PC-3 (cell line): Measurements from ENCODE around the gene FOXQ1. TPM values are rescaled to one million over a fixed set of nuclear protein-coding genes. Genes with fewer than 3 reads are reported as not detected.

Experiments used
- ATAC-seq: fragments of 200-7000 bp; cut with Tn5 transposase; 2 replicates; pipeline ENCODE4 v1.9.1; 2020; ENCODE audit warnings: mild to moderate bottlenecking, moderate library complexity
- BruUV-seq: library from RNA; stranded (reverse); fragments of 400-500 nt; replicated peaks from 2 replicates; lab custom pipeline; 2021; lab: Mats Ljungman, UMichigan
- CTCF ChIA-PET: fragments of 300-600 bp; sonication (Branson Sonifier 250); formaldehyde crosslinking; loops from one replicate; lab custom pipeline; 2022; ENCODE audit warnings: antibody characterized with exemption; lab: Charles Lee
- POLR2A ChIA-PET: fragments of 300-600 bp; sonication (Branson Sonifier 250); formaldehyde crosslinking; loops from one replicate; lab custom pipeline; 2022; ENCODE audit warnings: antibody characterized with exemption; ENCODE audit not compliant: unreplicated experiment; lab: Charles Lee
- DNase-seq: peaks from one replicate; pipeline ENCODE4 v3.0.0-alpha.2; 2015
- H2AFZ ChIP-seq: fragments of 300-600 bp; sonication (generic); 2 replicates; pipeline ENCODE4 v1.6.0; 2016; ENCODE audit warnings: antibody characterized with exemption, low read length
- H3F3A ChIP-seq: fragments of 300-600 bp; sonication (generic); one replicate; pipeline ENCODE4 v1.6.0; 2017; ENCODE audit warnings: antibody characterized with exemption, low read length, control low read depth, mild to moderate bottlenecking; ENCODE audit not compliant: unreplicated experiment
- H3K27ac ChIP-seq: fragments of 300-600 bp; sonication (generic); 2 replicates; pipeline ENCODE4 v1.5.1; 2016; ENCODE audit warnings: mild to moderate bottlenecking, low read length
- H3K27me3 ChIP-seq: fragments of 300-600 bp; sonication (generic); 2 replicates; pipeline ENCODE4 v1.6.1; 2016; ENCODE audit warnings: low read length, mixed read lengths
- H3K36me3 ChIP-seq: fragments of 300-600 bp; sonication (generic); 2 replicates; pipeline ENCODE4 v1.6.1; 2016; ENCODE audit warnings: low read depth, mixed run types, low read length, mixed read lengths
- H3K4me1 ChIP-seq: fragments of 300-600 bp; sonication (generic); 2 replicates; pipeline ENCODE4 v1.5.1; 2016; ENCODE audit warnings: low read length; ENCODE audit not compliant: insufficient read depth
- H3K4me2 ChIP-seq: fragments of 300-600 bp; sonication (generic); 2 replicates; pipeline ENCODE4 v1.6.0; 2016; ENCODE audit warnings: low read length
- H3K4me3 ChIP-seq: fragments of 300-600 bp; sonication (generic); 2 replicates; pipeline ENCODE4 v1.5.1; 2016; ENCODE audit warnings: mild to moderate bottlenecking, low read length, mixed read lengths
- H3K79me2 ChIP-seq: fragments of 300-600 bp; sonication (generic); 2 replicates; pipeline ENCODE4 v1.6.1; 2017; ENCODE audit warnings: low read length, mixed read lengths
- H3K9ac ChIP-seq: fragments of 300-600 bp; sonication (generic); 2 replicates; pipeline ENCODE4 v1.6.0; 2016; ENCODE audit warnings: mild to moderate bottlenecking, low read length
- H3K9me2 ChIP-seq: fragments of 300-600 bp; sonication (generic); replicated peaks from 2 replicates; pipeline ENCODE4 v1.6.1; 2016; ENCODE audit warnings: mixed run types, low read length, mixed read lengths
- H3K9me3 ChIP-seq: fragments of 300-600 bp; sonication (generic); 2 replicates; pipeline ENCODE4 v1.6.1; 2016; ENCODE audit warnings: low read length, mixed read lengths
- H4K20me1 ChIP-seq: fragments of 300-600 bp; sonication (generic); 2 replicates; pipeline ENCODE4 v1.6.1; 2016; ENCODE audit warnings: low read length, mixed read lengths
- CTCF ChIP-seq: fragments of 300-600 bp; sonication (generic); conservative IDR thresholded peaks from 2 replicates; pipeline ENCODE4 v1.5.1; 2017; ENCODE audit warnings: antibody characterized with exemption, low read depth, mild to moderate bottlenecking, low read length
- EZH2 ChIP-seq: fragments of 300-600 bp; sonication (generic); IDR thresholded peaks from one replicate; pipeline ENCODE4 v1.6.1; 2017; ENCODE audit warnings: antibody characterized with exemption, mild to moderate bottlenecking, low read length; ENCODE audit not compliant: unreplicated experiment
- EZH2phosphoT487 ChIP-seq: fragments of 300-600 bp; sonication (generic); IDR thresholded peaks from 2 replicates; pipeline ENCODE4 v1.6.1; 2018; ENCODE audit warnings: mild to moderate bottlenecking, antibody characterized with exemption, low read length, borderline replicate concordance
- intact Hi-C: fragments of 100-400 bp; cut with micrococcal nuclease; formaldehyde crosslinking; loops from 2 replicates; pipeline ENCODE4 v1.9.0; 2023
- total RNA-seq: library from RNA; depleted of rRNA; stranded (reverse); fragments of >200 nt; gene quantifications from 2 replicates; pipeline ENCODE4 v1.2.3, GENCODE V29; 2014

Gene FOXQ1
- total RNA-seq, 1 experiment from 2014 or later = 7.5 TPM

DNA sequence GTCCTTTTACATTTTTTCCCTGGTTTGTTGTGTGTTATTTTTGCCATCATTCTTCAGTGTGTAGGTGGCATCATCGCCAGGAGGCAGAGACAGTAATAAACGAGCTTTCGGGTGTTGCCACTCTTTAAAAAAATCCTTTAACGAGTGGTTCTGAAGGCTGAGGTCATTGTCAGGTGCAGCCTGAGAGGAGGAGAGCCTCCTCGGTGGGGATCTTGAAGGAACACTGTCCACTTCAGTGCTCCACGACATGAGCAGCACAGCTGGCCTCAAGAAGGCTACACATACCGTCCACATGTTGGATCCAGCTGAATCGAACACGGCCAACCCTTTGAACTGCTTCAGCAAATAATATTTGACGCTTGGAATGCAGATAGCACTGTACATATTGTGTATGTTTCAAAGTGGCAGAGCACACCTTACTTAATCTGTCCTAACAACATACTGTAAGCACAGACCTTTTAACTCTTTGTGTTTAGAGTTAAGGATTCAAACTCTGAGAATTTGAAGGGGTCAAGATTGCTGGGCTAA lies 48.0 kb upstream of the FOXQ1 start:
- no peaks in the 10 kb centered on the region for H3K27me3 ChIP-seq
- no peaks in the 10 kb centered on the region for H4K20me1 ChIP-seq
- TF ChIP-seq EZH2phosphoT487 (no peak), CTCF (no peak), EZH2 (no peak)
- H3K9ac ChIP-seq = no peak overlapping the region
- POLR2A ChIA-PET = no interaction called here
- H3K4me1 ChIP-seq = peaks cover 13% of the 10 kb centered on the region
- no peaks in the 10 kb centered on the region for H3K79me2 ChIP-seq
- H3K36me3 ChIP-seq = no peaks in the 10 kb centered on the region
- H3K4me3 ChIP-seq = no peak overlapping the region
- 0 out of 2 replicates have a peak, but pooled peaks cover 6% of the 10 kb centered on the region for H3K9me2 ChIP-seq
- H3F3A ChIP-seq = no peaks in the 10 kb centered on the region
- H3K9me3 ChIP-seq = no peaks in the 10 kb centered on the region
- H3K4me2 ChIP-seq = no peak overlapping the region
- intact Hi-C loops = no loop called here
- H2AFZ ChIP-seq = no peak overlapping the region
- no peak overlapping the region for H3K27ac ChIP-seq
- ATAC-seq (no peak), DNase-seq (no peak)
- CTCF ChIA-PET = no interaction called here
- no TSS peak for BruUV-seq

- no peaks in the 10 kb centered on the region for H3K79me2 ChIP-seq
- no peak overlapping the region for H3K4me2 ChIP-seq
- no peaks in the 10 kb centered on the region for H4K20me1 ChIP-seq
- H3K27ac ChIP-seq = no peak overlapping the region
- ATAC-seq (no peak), DNase-seq (no peak)
- BruUV-seq = no TSS peak
- H3F3A ChIP-seq = no peaks in the 10 kb centered on the region
- H3K9me3 ChIP-seq = no peaks in the 10 kb centered on the region
- H3K4me1 ChIP-seq = peaks cover 13% of the 10 kb centered on the region
- no peak overlapping the region for H3K9ac ChIP-seq
- no peak overlapping the region for H3K4me3 ChIP-seq
- ChIA-PET CTCF (no interaction called here), POLR2A (no interaction called here)
- H3K36me3 ChIP-seq = no peaks in the 10 kb centered on the region
- intact Hi-C loops = loop anchor here (5.0 kb wide), 1 partner anchor 47 kb away; the partner anchor contains the start of gene FOXQ1
- H3K27me3 ChIP-seq = no peaks in the 10 kb centered on the region
- no peak for TF ChIP-seq CTCF
- no peak for TF ChIP-seq EZH2
- TF ChIP-seq EZH2phosphoT487 = no peak
- H2AFZ ChIP-seq = no peak overlapping the region
- H3K9me2 ChIP-seq = 0 out of 2 replicates have a peak, but pooled peaks cover 6% of the 10 kb centered on the region
Measured at GRCh38 chr6:1264619-1265445, 47.1 kb upstream of the FOXQ1 start.

DNA sequence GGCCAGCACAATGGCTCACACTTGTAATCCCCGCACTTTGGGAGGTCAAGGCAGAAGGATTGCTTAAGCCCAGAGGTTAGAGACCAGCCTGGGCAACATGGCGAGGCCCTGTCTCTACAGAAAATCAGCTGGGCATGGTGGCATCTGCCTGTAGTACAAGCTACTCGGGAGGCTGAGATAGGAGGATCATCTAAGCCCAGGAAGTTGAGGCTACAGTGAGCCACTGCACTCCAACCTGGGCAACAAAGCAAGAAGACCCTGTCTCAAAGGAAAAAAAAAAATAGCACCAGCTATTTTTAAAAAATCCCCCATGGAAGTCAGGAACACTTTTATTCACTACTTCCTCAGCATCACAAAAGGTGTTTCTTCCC lies 45.2 kb upstream of the FOXQ1 start:
- H3K4me2 ChIP-seq = peak overlapping the region; percentile 56
- H4K20me1 ChIP-seq = no peaks in the 10 kb centered on the region
- H3K27me3 ChIP-seq = no peaks in the 10 kb centered on the region
- no peaks in the 10 kb centered on the region for H3K36me3 ChIP-seq
- DNase-seq = no peak
- no peak for TF ChIP-seq CTCF
- TF ChIP-seq EZH2phosphoT487 = no peak
- TF ChIP-seq EZH2 = no peak
- intact Hi-C loops = loop anchor here (1.0 to 5.0 kb wide), 2 partner anchors 46 to 69 kb away; partner anchors contain the start of gene FOXQ1
- no peak overlapping the region for H3K4me3 ChIP-seq
- H3K27ac ChIP-seq = no peak overlapping the region
- H3F3A ChIP-seq = no peaks in the 10 kb centered on the region
- ChIA-PET POLR2A (no interaction called here), CTCF (interaction anchor here (0.6 kb wide), 1 partner anchor 11 kb away, joined by 3 read pairs; no protein-coding TSS in a partner anchor)
- no TSS peak for BruUV-seq
- H3K9ac ChIP-seq = no peak overlapping the region
- peaks cover 13% of the 10 kb centered on the region for H3K4me1 ChIP-seq
- 0 out of 2 replicates have a peak, but pooled peaks cover 6% of the 10 kb centered on the region for H3K9me2 ChIP-seq
- H2AFZ ChIP-seq = no peak overlapping the region
- no peaks in the 10 kb centered on the region for H3K9me3 ChIP-seq
- no peak for ATAC-seq
- H3K79me2 ChIP-seq = no peaks in the 10 kb centered on the region
